ENCODE data around the gene BID.

The BID gene

DNA sequence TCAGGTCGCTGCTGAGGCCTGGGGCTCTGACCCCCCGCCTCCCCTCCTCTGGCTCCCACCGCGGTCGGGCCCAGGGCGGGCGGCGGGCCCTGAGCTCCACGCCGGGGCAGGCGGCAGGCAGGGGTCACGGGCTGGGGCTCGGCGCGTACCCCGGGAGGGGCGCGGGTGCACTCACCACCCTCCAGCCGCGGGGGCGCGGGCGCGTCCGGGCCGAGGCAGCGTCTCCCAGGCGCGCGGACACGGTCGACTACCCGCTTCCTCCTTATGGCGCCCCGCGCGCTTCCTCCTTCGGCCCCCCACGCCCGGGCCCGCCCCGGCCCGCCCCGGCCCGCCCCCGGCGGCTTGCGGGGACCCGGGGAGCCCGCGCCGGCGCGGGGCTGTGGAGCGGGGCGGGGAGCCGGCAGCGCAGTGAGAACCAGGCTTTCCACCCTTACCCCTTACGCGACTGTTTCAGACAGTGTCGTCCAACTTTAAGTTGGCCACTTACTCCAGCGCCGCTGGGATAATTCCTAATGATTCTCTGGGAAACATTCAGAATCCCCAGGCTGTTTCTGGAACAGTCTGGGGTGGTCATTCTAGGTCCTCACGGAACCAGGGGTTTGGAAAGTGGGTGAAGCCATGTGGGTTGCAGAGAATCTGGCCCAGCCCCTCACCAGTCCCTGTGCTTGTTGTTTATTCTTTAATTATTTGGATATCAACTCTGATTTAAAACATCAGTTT is at the start of gene BID:
BID (minus strand) TSS at position 264 of the 720 bp plus-strand sequence. CDS start 24,353 bp downstream, outside the sequence.
- DNase-seq, result peak; percentile 57 to 62

DNA sequence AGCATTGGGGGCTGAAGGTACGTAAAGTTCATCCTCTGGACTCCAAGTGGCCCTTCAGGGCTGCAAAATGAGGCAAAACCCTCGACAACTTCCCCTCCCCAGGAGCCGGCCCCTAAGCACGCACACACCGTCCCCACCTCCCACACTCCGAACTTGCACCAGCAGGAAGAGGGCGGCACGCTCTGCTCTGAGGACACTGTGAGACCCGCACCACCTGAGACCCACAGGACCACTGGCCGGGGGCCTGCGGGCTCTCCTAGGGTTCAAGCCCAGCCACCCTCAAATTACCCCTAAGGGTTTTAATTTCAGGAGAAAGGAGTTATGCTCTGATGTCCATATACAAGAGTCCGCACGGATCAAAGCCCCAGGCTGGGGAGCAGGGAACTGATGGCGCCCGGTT is 49.7 kb upstream of the BID start:
- DNase-seq, result no peak

DNA sequence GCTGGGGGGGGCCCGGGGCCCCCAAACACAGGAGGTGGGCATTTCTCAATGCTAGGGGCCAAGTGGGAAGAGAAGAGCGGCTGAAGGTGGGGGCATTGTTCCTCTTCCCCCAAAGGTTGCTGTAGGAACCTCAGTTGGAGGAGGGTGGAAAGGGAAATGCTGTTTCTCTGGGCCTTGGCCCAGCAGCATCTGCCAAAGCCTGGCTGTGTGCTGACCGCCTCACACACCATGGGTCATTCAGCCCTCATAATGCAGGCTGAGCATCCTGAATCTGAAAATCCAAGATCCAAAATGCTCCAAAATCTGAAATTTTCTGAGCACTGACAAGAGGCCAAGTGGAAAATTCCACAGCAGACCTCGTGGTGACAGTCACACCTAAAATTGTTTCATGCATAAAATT is 49.0 kb upstream of the BID start:
- DNase-seq, result no peak

DNA sequence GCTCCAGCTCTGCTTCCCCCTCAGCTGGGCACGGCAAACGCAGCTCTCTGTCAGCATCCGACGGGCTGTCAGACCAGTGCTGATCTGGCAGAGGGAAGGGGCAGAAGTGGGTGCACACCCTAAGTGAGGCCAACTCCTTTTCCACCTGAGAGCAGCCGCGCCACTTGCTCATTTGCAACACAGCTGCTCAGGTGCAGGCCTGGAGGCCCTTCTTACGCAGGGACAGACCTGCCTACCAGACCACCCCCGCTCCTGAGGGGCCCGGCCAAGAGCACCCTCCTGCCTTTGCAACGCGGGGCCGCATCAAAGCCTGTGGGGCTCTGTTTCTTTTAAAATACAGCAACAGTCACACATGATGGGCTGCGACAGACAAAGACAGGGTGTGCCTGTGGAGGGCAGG is 47.8 kb upstream of the BID start:
- DNase-seq, result no peak

DNA sequence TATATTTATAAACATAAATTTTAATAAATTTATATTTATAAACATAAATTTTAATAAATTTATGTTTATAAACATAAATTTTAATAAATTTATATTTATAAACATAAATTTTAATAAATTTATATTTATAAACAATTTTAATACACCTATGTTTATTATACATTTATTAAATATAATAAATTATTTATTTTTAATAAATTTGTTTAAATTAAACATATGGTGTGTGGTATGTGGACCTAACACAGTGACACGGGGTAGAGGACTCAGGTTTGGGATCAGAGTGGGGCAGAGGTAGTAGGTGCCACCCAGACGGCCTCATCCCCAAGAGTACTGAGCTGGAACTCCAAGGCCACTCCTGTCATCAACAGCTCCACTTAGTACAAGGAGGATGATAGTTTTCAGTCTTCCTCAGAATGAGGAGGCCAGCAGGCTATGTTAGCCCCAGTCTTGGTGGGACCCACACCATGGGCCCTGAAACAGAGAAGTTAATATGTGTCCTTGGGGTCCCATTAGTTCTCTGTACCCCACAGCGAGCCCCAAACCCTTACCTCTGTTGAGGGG is 46.7 kb upstream of the BID start:
- DNase-seq, result no peak

DNA sequence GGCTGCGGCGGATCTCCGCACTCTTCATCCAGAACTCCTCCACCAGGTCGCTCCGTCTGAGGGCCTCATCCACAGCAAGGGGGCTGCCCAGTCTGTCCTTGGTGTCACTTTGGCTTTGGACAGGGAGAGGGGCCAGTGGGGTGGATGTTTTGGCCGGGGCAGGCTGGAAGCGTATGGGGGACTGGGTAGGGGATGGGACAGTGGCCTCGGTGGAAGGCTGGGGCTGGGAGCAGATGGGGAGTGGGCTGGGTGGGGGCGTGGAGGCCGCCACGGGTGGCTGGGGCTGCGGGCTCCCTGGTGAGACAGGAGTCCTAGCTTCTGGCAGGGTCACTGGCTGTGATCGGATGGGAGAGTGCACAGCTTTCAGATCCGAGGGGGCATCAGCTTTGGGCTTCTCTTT is 44.4 kb upstream of the BID start:
- no peak for DNase-seq

DNA sequence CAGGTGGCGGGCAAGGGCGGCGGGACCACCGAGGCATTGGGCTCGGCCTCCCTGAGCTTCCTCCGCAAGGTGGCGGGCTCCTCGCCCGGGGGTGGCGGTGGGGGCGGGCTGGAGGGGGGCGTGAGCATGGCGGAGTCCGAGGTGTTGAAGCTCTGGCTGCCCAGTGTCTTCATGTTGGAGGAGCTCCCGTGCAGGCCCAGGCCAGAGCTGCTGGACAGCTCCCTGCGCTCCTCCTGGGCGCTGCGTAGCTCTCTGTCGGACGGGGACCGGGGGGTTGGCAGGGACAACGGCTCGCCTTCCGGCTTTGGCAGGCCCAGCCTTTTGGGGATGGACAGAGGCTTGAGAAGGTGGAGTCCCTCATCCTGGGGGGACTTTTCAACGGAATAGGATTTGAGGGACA is 43.9 kb upstream of the BID start:
- no peak for DNase-seq

DNA sequence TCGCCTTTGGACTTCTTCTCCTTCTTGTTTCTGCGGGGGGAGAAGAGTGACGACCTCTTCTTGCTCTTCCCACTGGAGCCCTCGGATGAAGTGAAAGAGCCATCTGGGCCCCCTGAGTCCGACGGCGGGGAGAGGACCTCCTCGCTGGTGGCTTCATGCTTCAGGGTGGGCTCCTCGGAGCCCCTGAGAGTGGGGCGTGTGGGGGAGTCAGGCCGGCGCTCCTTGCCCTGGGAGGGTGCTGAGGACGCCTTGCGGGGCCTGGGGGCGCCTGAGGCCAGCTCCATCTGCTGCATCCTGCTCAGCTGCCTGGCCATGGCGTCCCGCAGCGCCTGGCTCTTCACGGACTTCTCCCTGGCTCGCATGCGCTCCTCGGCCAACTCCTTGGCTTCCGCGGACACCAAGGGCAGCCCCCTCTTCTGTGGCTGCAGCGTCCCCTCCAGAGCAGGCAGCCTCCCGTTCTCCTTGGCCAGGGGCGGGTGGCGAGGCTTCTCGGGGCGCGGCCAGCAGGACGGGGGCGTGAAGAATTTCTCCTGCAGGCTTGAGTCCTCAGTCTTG is 43.3 kb upstream of the BID start:
- DNase-seq, result no peak

DNA sequence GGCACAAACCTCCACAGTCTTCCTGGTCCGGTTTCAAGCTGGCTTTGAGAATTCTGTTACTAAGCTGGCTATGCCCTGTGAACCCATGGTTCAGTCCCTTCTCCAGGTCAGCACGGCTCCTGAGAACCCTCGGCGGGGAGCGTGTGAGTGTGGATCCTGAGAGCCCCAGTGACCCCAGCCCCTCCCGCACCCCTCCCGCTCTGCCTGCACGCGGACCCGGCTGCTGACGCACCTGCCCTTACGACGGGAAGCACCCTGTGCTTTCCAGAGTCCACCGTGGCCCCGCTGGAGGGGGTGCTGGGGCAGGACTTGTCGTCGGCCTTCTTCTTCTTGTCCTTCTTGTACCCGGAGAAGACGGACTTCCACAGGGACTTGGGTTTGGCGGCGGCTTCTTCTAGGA is 42.8 kb upstream of the BID start:
- DNase-seq, result no peak

DNA sequence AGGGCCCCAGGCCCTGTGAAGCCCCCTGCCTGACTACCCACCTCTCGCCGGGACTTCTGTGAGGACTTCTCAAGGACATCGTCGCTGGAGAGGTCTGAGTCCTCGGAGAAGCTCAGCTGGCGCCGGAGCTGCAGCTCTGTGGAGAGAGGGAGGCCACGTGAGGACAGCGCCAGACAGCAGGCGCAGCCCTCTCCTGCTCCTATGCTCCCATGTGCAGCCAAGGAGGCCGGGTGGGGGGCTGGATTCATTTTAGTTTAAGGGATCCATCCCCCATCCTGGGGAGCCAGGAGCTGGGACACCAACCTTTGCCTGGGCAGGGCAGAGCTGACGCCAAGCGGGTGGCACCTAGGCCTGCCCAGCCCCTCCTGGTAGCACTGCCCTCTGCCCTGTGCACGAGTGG is 42.4 kb upstream of the BID start:
- no peak for DNase-seq

DNA sequence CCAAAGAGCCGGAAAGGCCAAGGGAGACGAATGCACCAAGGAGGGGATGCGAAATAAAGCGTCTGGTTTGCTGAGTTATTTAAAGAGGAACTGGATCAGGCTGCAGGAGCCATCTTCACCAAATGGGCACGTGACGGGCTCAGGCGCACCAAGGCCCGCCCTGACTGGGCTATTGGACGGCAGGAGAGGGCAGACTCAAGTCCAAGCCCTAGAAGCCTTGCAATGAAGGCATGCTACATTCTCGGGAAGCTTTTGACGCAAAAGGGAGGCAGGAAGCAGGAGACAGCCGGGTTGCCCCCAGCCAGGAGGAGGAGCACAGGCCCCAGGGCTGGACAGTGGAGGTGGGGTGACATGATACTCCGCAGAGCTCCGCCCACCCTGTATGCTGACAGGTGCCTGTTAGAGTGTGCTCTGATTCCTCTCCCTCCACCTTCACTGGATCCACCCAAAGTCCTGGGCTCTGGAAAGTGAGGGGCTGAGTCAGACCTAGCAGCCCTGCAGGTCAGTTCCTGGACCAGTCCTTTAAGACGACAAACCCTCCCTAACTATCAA is 41.5 kb upstream of the BID start:
- DNase-seq, result no peak

DNA sequence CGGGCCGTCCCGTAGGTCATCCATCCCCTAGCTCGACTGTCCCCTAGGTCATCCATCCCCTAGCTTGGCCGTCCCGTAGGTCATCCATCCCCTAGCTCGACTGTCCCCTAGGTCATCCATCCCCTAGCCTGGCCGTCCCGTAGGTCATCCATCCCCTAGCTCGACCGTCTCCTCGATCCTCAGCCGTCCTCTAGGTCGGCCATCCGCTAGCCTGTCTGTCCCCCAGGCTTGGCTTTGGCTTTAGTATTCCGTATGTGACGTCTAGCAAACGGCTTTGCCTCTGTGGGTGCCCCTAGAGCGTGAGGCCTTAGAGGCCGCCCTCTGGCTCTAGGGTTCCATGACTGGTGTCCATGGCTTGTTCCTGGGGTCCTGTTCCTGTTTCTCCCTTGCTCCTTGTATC is 40.6 kb upstream of the BID start:
- DNase-seq, result no peak

DNA sequence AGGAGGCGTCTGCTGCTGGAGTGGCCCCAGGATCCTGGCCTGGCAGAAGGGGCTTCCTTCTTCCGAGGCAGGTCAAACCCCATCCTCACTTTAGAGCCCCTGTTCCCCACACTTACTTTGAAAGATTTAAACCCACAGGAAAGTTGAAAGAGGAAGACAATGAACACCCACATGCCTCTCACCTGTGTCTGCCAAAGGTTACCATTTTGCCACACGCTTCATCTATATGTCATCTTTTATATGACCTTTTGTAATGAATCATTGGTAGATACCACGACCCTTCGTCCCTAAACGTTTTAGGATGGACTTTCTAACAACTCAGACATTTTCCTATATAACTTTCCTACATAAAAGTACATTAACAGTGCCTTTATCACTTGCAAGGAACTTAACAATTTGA is 39.8 kb upstream of the BID start:
- DNase-seq, result no peak

DNA sequence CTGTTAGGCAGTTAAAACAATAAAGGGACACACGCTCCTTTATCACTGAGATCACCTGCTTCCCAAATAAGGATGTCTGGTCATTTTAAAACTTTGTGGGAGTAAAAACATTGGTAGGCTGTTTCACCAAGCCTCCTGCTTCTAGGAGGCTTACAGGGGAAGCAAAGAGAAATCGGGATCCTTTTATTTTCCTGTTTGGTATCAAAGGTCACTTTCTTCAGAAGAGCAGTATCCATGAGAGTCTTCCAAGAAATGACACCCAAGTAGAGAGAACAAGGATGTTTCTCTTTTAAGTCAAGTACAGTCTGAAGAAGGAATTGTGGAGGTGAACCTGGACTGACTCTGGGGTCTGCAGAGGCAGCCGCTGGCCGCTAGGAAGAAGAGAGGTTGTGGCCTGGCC is 36.9 kb upstream of the BID start:
- DNase-seq, result no peak

DNA sequence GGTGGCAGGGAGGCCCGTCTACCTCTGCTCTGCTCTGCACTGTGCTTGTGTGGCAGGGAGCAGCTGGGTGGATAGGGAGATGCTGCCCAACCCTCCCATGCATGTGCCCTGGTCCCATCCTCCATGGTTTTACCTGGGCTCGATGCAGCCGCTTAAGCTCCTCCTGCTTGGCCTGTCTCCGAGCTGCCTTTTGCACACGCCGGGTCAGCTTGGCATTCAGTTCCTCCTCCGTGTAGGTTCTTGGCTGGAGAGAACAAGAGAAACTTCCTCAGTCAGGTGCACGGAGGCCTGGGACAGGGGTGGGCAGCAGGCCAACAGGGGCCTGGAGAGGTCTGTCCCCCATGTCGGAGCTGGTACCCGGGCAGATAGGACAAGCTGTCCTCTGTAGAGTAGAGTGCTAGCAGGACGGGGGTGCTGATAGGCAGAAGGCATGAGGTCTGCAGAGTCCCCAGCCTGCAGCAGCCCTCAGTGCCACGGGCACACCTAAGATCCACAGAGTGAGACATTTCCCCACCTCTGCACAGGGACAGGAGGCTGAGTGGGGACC is 36.4 kb upstream of the BID start:
- no peak for DNase-seq

DNA sequence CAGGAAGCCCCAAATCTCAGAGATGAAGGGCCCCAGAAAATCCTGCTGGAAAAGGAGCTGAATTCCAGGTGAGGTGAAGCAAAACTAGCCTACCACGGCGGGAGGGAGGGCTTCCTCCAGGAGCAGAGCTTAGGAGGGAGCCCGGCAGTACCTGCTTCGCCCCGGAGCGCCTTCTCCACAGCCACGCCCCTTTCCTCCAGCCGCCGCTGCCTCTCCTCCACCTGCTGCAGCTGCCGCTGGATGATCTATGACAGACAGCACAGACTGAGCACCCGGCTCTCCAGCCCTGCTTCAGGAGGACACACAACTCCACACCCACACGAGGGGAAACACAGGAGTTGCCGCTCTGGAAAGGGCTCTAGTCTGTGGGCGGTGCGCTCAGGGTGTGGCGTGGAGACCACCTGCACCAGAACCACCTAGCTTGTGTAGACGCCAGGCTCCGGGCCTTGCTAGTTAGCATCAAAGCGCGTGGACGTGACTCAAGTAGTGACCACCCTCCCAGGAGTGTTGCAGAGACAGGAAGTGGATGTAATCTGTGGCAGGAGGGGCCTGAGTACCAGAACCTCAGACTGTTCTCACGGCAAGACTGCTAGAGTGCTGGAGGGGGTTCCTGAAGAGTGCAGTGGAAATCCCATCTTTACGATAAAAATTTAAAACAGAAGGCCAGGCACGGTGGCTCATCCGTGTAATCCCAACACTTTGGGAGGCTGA is 34.6 kb upstream of the BID start:
- DNase-seq, result no peak

DNA sequence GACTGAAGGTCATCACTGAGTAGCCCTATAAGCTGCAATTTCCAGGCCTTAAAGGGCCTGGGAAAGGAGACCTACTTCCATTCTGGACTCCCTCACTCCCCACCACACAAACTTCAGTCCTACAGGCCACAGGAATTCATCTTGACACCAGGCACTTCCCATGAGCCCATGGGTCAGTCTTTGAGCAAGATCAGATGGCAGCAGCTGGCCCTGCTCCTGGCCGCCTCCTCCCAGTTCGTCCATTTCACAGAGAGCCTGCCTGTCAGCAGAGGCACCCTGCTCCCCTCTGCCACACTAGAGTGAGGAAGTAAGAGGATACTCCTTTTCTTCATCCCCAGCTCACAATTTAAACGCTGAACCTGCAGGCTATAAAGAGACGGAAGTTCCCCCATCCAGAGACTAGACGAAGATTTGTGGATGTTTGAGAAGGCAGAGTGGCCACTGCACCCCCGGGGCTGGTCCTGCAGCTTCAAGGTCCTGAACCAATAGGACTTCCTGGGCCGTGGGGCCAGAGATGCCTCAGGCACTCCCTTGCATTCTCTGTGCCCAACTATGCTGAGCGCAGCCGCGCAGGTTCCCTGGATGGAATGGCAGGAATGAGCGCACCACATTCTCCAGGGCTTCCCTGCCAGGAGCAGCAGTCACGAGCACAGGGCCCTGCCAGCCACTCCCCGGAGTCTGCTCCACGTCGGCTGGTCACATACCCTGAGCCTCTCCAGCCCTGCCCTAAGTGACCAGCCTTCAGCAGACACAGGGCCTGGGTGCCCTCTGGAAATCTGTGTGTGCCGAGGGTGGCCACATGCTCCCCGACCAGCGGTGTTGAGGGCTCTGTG is 33.5 kb upstream of the BID start:
- DNase-seq, result no peak

DNA sequence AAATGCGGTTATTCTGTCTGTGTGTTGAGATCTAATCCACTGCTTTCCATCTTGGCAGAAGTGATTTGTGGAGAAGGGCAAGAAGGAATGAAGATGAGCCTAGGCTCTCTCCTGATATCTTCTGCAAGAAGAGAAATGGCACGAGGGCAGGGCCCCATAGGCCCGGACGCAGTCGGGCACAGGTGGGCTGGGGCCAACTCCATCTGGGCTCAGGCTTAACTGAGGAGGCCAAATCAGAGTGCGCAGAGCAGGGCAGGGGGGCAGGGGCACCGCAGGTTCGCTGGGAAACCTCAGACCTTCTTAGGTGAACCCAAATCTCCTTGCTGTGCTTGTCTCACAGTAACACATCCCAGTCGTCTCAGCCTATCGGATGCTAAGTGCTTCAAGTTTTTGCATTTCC is 32.8 kb upstream of the BID start:
- no peak for DNase-seq

DNA sequence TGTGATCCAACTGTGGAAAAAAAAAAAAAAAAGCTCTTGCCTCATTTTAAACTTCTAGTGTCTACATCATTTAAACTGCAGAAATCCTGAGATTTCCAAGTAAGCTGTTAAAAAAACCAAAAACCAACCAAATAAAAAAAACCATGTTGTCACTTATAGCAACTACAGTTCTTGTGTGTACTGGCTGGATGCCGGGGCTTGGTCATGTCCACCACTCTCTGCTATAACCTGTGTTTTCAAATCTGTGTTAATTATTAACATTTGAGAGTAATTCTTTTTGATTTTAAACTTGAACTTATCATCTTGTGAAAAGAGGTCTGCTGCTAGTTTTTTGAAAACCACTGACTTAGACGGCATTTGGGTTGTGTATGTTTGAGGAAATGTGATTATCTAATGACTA is 32.2 kb upstream of the BID start:
- no peak for DNase-seq

DNA sequence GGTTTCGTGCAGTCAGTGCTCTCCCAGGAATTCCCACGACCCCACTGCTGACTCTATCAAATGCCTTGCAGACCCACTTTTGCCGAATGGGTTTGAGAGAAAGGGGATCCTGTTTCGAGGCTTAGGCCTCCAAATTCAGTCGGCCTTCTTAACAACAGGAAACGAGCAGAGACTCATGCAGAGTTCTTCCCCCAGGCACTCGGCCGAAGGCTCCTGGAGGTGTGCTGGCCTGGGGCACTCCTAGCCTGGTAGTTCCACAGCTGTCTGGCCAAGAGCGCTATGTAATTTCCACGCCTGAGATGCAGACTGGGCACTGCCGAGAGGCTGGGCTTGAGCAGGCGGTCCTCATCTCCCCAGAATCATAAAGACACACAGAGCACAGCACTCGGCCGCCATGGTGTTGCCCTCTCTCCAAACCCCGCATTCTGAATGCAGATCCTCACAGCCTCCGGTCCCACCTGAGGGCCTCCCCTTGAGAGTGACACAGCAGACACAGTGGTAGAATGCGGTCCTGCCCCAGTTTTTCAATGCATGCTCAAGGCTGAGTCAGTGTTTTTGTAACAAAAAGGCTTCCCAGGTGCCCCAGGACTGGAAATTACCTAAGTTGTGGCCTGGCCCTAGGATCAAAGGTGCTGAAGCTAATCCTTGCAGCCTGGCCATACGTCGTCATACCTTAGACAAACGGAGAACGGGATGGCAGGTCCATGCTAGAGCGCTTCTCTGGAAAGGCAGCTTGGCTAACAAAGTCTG is 30.2 kb upstream of the BID start:
- DNase-seq, result no peak

DNA sequence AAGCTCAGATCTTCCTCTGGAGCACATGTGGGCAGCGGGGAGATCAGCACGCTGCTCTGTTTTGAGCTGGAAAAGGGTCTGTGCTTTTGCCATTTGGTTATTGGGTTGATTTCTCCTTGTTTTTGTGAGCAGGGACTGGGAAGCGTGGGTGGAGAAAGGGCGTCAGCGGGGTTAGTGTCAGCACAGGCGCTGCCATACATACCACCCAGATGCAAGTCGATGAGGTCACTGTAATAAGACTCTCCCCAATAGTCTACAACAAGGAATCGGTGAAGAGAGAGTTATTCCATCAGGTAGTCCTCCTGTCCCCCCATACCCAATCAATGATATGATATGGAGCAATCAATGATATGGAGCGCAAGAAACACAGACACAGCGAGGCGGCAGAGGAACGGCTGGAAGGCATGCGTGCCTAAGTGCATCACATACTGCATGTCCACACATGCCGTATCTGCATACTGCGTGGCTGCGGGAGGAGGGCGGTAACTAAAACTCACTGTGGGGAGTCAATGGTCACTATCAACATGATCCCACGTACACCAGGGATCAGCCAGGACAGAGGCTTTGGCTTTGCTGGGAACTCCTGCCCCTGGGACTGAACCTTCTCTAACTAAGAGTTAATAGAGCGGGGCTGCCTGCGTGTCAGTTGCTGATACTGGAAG is 29.5 kb upstream of the BID start:
- no peak for DNase-seq
